Stimulated activated naive CD8-positive, alpha-beta T cell treated with anti-CD3 and anti-CD28 coated beads, Interleukin-15, amount 100 ng/mL, for 72 hours (primary cell): ENCODE results near the gene ZCCHC2.

Source experiments
- ATAC-seq: fragments of 150-1000 bp; cut with Tn5 transposase; 2 replicates; pipeline ENCODE4 v1.10.0; 2021; ENCODE audit warnings: mild to moderate bottlenecking, moderate library complexity
- DNase-seq, 2 donors: peaks; one replicate each; pipeline ENCODE4 v3.0.0; 2021 to 2022
- H3K27ac Mint-ChIP-seq, 2 donors: one replicate each; pipeline ENCODE4 v1.8.0; 2022; ENCODE audit warnings: mild to moderate bottlenecking in 2 of 2, mixed read lengths in 2 of 2, moderate library complexity in 2 of 2
- H3K27me3 Mint-ChIP-seq: one replicate; pipeline ENCODE4 v1.8.0; 2022; ENCODE audit warnings: mixed read lengths
- H3K4me1 Mint-ChIP-seq: one replicate; pipeline ENCODE4 v1.8.0; 2022; ENCODE audit warnings: mild to moderate bottlenecking, mixed read lengths
- H3K4me3 Mint-ChIP-seq, 2 donors: one replicate each; pipeline ENCODE4 v1.8.0; 2022; ENCODE audit warnings: mild to moderate bottlenecking in 2 of 2, mixed read lengths in 2 of 2, moderate library complexity in 1 of 2
- H3K9me3 Mint-ChIP-seq, 2 donors: one replicate each; pipeline ENCODE4 v1.8.0; 2022; ENCODE audit warnings: mixed read lengths in 2 of 2

Gene ZCCHC2

GRCh38 chr18:62617793-62618591 lies 95.2 kb downstream of the ZCCHC2 start:
- Mint-ChIP-seq H3K4me1 (no peaks in the 10 kb centered on the region), H3K4me3 (no peak overlapping the region), H3K27me3 (peaks cover 34% of the 10 kb centered on the region), H3K27ac (no peak overlapping the region), H3K9me3 (no peaks in the 10 kb centered on the region)
- ATAC-seq (no peak), DNase-seq (no peak)

GRCh38 chr18:62618735-62619134 lies 95.9 kb downstream of the ZCCHC2 start:
- no peak overlapping the region for H3K4me3 Mint-ChIP-seq
- no peaks in the 10 kb centered on the region for H3K4me1 Mint-ChIP-seq
- H3K27me3 Mint-ChIP-seq, result peaks cover 35% of the 10 kb centered on the region
- H3K27ac Mint-ChIP-seq, result peak overlapping the region in 1 of 2 donors; percentile 34
- DNase-seq (no peak), ATAC-seq (no peak)
- H3K9me3 Mint-ChIP-seq, result no peaks in the 10 kb centered on the region

DNA sequence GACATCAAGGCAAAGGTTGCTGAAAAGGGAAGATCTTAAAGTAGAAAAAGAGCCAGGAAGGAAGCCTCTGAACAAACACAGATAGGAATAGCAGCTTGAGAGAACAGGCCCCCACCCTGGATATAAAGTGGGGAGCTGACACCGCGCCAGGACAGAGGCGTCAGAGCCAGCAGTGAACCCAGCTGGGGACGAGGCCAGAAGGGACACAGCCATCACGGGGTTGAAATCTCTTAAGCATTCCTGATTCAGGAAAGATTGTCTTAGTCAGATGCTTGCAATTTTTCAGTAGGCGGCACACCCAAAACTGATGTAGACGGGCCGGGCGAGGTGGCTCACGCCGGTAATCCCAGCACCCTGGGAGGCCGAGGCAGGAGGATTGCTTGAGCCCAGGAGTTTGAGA lies 98.7 kb downstream of the ZCCHC2 start:
- H3K27ac Mint-ChIP-seq, result no peak overlapping the region
- H3K4me3 Mint-ChIP-seq, result no peak overlapping the region
- H3K9me3 Mint-ChIP-seq, result no peaks in the 10 kb centered on the region
- H3K27me3 Mint-ChIP-seq, result peaks cover 12% of the 10 kb centered on the region
- H3K4me1 Mint-ChIP-seq, result no peaks in the 10 kb centered on the region
- no peak for ATAC-seq
- no peak for DNase-seq

DNA sequence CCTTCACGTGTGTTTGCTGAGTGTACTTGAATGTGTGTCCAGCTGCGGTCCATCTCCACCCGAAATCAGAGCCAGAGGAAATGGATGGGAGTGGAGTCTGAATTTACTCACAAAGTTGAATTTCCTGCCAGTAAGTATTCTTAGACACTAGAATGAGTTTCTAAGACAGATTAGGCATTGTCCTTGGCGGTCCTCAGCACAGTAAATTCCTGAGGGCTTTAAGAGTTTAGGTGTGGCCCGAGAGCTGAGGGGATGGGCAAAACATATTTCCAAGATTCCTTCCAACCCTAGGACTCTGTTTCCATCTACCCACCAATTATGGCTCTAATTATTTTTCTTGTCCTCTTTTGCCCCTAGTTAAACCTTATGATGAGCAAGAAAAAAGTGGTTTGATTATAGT lies 102.2 kb downstream of the ZCCHC2 start:
- no peaks in the 10 kb centered on the region for H3K9me3 Mint-ChIP-seq
- DNase-seq, result no peak
- H3K4me3 Mint-ChIP-seq, result no peak overlapping the region
- ATAC-seq, result no peak
- no peak overlapping the region for H3K27ac Mint-ChIP-seq
- H3K4me1 Mint-ChIP-seq, result no peaks in the 10 kb centered on the region
- peaks cover 7% of the 10 kb centered on the region for H3K27me3 Mint-ChIP-seq
